Fibroblast of the aortic adventitia (primary cell): ENCODE data around the gene SIRT5. TPM values are rescaled to one million over a fixed set of nuclear protein-coding genes. Genes with fewer than 3 reads are reported as not detected.
A peak's percentile ranks its signal among the peaks of the same experiment; 100 is the strongest.

ENCODE experiments used
- DNase-seq: peaks from one replicate; pipeline ENCODE4 v3.0.0-alpha.2; 2010; ENCODE audit warnings: low read depth
- H3K4me3 ChIP-seq: 2 replicates; pipeline ENCODE4 v1.5.1; 2011; ENCODE audit warnings: low read depth, mild to moderate bottlenecking, control low read depth, low read length, moderate library complexity
- total RNA-seq: library from RNA; depleted of rRNA; stranded (reverse); fragments of >200 nt; gene quantifications from 2 replicates; pipeline ENCODE4 v1.2.3, GENCODE V29; 2012; ENCODE audit warnings: low replicate concordance
- TF ChIP-seq, protein P1 (sequence below): IDR thresholded peaks from 2 replicates; pipeline ENCODE4 v1.5.1; 2011; ENCODE audit warnings: mild to moderate bottlenecking, low read length, control low read depth, inconsistent platforms; ENCODE audit not compliant: insufficient read depth

Gene SIRT5
- total RNA-seq, 1 donor: 8.6 TPM

GRCh38 chr6:13593720-13594119 lies 19.3 kb downstream of the SIRT5 start:
- peak; percentile 65 for DNase-seq
- H3K4me3 ChIP-seq: no peak overlapping the region
- TF ChIP-seq, protein P1, sequence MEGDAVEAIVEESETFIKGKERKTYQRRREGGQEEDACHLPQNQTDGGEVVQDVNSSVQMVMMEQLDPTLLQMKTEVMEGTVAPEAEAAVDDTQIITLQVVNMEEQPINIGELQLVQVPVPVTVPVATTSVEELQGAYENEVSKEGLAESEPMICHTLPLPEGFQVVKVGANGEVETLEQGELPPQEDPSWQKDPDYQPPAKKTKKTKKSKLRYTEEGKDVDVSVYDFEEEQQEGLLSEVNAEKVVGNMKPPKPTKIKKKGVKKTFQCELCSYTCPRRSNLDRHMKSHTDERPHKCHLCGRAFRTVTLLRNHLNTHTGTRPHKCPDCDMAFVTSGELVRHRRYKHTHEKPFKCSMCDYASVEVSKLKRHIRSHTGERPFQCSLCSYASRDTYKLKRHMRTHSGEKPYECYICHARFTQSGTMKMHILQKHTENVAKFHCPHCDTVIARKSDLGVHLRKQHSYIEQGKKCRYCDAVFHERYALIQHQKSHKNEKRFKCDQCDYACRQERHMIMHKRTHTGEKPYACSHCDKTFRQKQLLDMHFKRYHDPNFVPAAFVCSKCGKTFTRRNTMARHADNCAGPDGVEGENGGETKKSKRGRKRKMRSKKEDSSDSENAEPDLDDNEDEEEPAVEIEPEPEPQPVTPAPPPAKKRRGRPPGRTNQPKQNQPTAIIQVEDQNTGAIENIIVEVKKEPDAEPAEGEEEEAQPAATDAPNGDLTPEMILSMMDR: no peak

- TF ChIP-seq, protein P1: no peak
- H3K4me3 ChIP-seq: no peak overlapping the region
- DNase-seq: no peak
These were observed 22.7 kb downstream of the SIRT5 start for GRCh38 chr6:13597073-13597472.

- TF ChIP-seq, protein P1: no peak
- H3K4me3 ChIP-seq: no peak overlapping the region
These were observed 25.6 kb downstream of the SIRT5 start for GRCh38 chr6:13600036-13600435.

DNA sequence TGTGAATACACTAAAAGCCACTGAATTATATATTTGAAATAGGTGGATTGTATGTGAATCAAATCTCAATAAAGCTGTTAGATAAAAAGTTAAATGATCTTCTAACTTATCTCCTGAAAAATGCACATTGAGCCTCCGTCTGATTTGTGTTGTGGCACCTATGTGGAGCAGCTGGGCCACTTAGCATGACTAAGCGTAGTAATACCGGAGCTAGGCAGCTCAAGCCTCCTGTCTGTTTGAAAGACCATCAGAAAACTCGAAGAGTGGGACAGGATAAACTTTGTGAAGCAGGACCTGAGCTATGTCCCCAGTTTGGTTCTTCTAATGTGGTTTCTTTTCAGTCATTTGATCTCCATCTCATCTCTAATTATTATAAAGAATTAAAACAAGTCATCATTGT lies 29.7 kb downstream of the SIRT5 start:
- H3K4me3 ChIP-seq: no peak overlapping the region
- DNase-seq: no peak

More at GRCh38 chr6:13600036-13600435, 25.6 kb downstream of the SIRT5 start:
- no peak for DNase-seq

DNA sequence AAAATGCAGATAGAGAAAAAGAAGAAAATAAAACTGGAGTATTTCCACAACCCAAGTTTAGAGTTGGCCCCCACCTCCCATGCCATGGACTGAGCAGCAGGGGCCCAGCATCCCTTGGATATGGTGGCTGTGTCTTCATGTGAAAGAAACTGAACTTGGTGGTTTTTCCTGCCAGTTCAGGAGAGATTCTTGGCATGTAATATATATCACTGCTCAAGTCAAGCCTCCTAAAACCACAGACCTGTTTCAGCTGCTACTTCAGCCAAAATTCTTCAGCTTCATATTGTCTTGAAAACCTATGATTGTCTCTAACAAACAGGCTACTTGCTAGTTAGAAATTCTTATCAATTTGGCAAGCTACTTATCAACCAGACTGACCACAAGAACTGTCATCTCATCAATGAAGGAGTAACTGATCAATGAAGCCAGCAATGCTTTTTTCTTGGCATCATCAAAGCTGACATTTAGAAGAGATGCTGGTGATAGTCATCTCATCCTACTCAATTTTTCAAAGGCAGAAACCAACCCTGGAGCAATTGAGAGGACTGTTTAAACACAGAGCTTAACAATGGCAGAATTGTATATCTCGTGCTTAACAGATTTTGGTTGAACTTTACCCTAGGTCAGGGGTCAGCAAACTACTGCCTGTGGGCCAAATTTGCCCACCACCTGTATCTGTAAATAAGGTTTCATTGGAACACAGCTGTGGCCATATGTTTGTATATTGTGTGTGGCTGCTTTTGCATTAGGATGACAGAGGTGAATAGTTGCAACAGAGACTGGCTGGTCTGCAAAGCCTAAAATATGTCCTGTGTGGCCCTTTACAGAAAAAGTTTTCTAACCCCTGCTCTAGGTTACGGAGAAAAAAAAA lies 30.4 kb downstream of the SIRT5 start:
- TF ChIP-seq, protein P1: no peak
- peak; percentile 40 for DNase-seq
- H3K4me3 ChIP-seq: no peak overlapping the region

More for the DNA sequence above, 29.7 kb downstream of the SIRT5 start:
- TF ChIP-seq, protein P1: no peak

- DNase-seq: no peak
- TF ChIP-seq, protein P1: no peak
These were observed 31.2 kb downstream of the SIRT5 start for GRCh38 chr6:13605634-13606033.

GRCh38 chr6:13611715-13612114 lies 37.3 kb downstream of the SIRT5 start:
- no peak overlapping the region for H3K4me3 ChIP-seq
- TF ChIP-seq, protein P1: no peak
- DNase-seq: no peak

More at GRCh38 chr6:13605634-13606033, 31.2 kb downstream of the SIRT5 start:
- no peak overlapping the region for H3K4me3 ChIP-seq
